ENCODE measurements around the gene SPTBN4. TPM values are rescaled to one million over a fixed set of nuclear protein-coding genes. Genes with fewer than 3 reads are reported as not detected.

Gene SPTBN4
- polyA plus RNA-seq, 1 donor from 2014 or later = 12.7 TPM

DNA sequence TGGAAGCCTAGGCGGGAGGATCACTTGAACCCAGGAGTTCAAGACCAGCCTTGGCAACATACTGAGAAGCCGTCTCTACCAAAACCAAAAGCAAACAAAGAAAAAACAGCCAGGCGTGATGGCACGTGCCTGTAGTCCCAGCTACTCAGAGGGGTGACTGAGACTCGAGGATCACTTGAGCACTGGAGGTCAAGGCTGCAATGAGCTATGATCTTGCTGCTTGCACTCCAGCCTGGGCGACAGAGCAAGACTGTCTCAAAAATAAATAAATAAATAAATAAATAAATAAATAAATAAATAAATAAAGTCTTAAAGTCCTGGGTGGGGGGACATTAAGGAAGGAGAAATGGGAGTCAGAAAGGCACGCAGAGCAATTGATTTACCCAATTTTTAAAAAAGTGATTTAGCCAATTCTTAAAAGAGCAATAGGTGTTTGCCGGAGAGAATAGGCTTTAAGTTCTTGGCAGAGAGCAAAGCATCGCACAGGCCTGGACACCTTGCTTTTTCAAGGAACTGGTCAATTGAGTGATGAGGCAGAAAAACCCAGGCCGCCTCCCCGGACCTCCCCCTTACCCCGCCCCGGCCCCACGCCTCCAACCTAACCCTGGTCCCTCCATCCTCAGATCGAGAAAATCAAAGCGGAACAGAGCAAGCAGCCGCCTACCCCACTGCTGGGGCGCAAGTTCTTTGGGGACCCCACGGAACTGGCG is 100.4 kb downstream of the SPTBN4 start:
- peak overlapping the region; percentile 31 for H3K4me3 ChIP-seq (ENCODE audit: low read length)
- TF ChIP-seq TAF1 (IDR thresholded peaks at IDR 0.05; ENCODE audit: low read depth) = no peak
- no peak for TF ChIP-seq SMC3 (conservative IDR thresholded peaks at IDR 0.05; ENCODE audit: poor library complexity)
- TF ChIP-seq, protein P1, sequence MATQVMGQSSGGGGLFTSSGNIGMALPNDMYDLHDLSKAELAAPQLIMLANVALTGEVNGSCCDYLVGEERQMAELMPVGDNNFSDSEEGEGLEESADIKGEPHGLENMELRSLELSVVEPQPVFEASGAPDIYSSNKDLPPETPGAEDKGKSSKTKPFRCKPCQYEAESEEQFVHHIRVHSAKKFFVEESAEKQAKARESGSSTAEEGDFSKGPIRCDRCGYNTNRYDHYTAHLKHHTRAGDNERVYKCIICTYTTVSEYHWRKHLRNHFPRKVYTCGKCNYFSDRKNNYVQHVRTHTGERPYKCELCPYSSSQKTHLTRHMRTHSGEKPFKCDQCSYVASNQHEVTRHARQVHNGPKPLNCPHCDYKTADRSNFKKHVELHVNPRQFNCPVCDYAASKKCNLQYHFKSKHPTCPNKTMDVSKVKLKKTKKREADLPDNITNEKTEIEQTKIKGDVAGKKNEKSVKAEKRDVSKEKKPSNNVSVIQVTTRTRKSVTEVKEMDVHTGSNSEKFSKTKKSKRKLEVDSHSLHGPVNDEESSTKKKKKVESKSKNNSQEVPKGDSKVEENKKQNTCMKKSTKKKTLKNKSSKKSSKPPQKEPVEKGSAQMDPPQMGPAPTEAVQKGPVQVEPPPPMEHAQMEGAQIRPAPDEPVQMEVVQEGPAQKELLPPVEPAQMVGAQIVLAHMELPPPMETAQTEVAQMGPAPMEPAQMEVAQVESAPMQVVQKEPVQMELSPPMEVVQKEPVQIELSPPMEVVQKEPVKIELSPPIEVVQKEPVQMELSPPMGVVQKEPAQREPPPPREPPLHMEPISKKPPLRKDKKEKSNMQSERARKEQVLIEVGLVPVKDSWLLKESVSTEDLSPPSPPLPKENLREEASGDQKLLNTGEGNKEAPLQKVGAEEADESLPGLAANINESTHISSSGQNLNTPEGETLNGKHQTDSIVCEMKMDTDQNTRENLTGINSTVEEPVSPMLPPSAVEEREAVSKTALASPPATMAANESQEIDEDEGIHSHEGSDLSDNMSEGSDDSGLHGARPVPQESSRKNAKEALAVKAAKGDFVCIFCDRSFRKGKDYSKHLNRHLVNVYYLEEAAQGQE (IDR thresholded peaks at IDR 0.05; ENCODE audit: borderline replicate concordance) = no peak
- TF ChIP-seq EZH2 (IDR thresholded peaks at IDR 0.05; ENCODE audit: borderline replicate concordance, insufficient read depth, low read length, poor library complexity, severe bottlenecking) = no peak
- TF ChIP-seq, protein P2, sequence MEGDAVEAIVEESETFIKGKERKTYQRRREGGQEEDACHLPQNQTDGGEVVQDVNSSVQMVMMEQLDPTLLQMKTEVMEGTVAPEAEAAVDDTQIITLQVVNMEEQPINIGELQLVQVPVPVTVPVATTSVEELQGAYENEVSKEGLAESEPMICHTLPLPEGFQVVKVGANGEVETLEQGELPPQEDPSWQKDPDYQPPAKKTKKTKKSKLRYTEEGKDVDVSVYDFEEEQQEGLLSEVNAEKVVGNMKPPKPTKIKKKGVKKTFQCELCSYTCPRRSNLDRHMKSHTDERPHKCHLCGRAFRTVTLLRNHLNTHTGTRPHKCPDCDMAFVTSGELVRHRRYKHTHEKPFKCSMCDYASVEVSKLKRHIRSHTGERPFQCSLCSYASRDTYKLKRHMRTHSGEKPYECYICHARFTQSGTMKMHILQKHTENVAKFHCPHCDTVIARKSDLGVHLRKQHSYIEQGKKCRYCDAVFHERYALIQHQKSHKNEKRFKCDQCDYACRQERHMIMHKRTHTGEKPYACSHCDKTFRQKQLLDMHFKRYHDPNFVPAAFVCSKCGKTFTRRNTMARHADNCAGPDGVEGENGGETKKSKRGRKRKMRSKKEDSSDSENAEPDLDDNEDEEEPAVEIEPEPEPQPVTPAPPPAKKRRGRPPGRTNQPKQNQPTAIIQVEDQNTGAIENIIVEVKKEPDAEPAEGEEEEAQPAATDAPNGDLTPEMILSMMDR (IDR thresholded peaks at IDR 0.05; ENCODE audit: poor library complexity, severe bottlenecking) = no peak
- TF ChIP-seq POLR2AphosphoS5 (IDR thresholded peaks at IDR 0.05) = no peak
- TF ChIP-seq RAD21 (conservative IDR thresholded peaks at IDR 0.05) = no peak
- H3K9me3 ChIP-seq (ENCODE audit: low read length) = no peaks in the 10 kb centered on the region
- no peaks in the 10 kb centered on the region for H4K20me1 ChIP-seq (ENCODE audit: insufficient read depth)
- no peaks in the 10 kb centered on the region for H3K9me2 ChIP-seq (ENCODE audit: insufficient read depth, low read length)
- no peak overlapping the region for H3K9ac ChIP-seq (ENCODE audit: low read length)
- no peaks in the 10 kb centered on the region for H3K36me3 ChIP-seq (ENCODE audit: insufficient read depth, low read length)
- H3K27me3 ChIP-seq (ENCODE audit: insufficient read depth, low read depth, low read length) = peaks cover 41% of the 10 kb centered on the region
- no peaks in the 10 kb centered on the region for H3K79me2 ChIP-seq (replicated peaks; ENCODE audit: insufficient read depth, low read length)
- no peak overlapping the region for H3K4me2 ChIP-seq (ENCODE audit: low read length)
- H2AFZ ChIP-seq (ENCODE audit: low read depth, low read length) = no peak overlapping the region
- no peak overlapping the region for H3K27ac ChIP-seq (ENCODE audit: low read length)
- H3F3A ChIP-seq (ENCODE audit: insufficient read depth, low read length, poor library complexity, severe bottlenecking) = no peaks in the 10 kb centered on the region

DNA sequence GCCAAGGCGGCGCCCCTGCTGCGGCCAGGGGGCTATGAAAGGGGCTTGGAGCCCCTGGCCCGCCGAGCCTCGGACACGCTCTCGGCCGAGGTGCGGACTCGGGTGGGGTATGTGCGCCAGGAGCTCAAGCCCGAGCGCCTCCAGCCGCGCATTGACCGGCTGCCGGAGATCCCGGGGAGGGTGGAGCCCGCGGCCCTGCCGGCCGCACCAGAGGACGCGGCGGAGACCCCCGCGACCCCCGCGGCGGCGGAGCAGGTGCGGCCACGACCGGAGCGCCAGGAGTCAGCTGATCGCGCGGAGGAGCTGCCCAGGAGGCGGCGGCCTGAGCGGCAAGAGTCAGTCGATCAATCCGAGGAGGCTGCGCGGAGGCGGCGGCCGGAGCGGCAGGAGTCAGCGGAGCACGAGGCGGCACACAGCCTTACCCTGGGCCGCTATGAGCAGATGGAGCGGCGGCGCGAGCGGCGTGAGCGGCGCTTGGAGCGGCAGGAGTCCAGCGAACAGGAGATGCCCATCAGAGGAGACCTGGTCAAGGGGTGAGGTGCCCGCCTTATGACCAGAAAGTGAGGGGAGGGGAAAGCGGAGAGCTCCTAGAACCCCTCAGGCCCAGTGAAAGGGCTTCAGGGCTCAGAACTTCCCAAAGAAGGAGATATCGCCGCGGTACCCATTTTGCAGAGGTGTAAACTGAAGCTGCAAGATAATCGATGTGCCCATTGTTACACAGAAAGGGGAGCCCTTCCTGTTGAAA is 101.1 kb downstream of the SPTBN4 start:
- Histone ChIP-seq H3K27ac (ENCODE audit: low read length) (no peak overlapping the region), H3K9me2 (ENCODE audit: insufficient read depth, low read length) (no peaks in the 10 kb centered on the region), H4K20me1 (ENCODE audit: insufficient read depth) (no peaks in the 10 kb centered on the region), H3K79me2 (replicated peaks; ENCODE audit: insufficient read depth, low read length) (no peaks in the 10 kb centered on the region), H3K36me3 (ENCODE audit: insufficient read depth, low read length) (no peaks in the 10 kb centered on the region), H3K4me3 (ENCODE audit: low read length) (peak overlapping the region; percentile 31), H2AFZ (ENCODE audit: low read depth, low read length) (no peak overlapping the region), H3K4me2 (ENCODE audit: low read length) (no peak overlapping the region), H3K9me3 (ENCODE audit: low read length) (no peaks in the 10 kb centered on the region), H3K27me3 (ENCODE audit: insufficient read depth, low read depth, low read length) (peaks cover 41% of the 10 kb centered on the region), H3F3A (ENCODE audit: insufficient read depth, low read length, poor library complexity, severe bottlenecking) (no peaks in the 10 kb centered on the region), H3K9ac (ENCODE audit: low read length) (no peak overlapping the region)
- TF ChIP-seq EZH2 (IDR thresholded peaks at IDR 0.05; ENCODE audit: borderline replicate concordance, insufficient read depth, low read length, poor library complexity, severe bottlenecking) = peak; percentile 71
- no peak for TF ChIP-seq RAD21 (conservative IDR thresholded peaks at IDR 0.05)

Measured in neural cell (in vitro differentiated cells).